SJSA1 (cell line): ENCODE results near the gene TMEM131. TPM values are rescaled to one million over a fixed set of nuclear protein-coding genes. Genes with fewer than 3 reads are reported as not detected.
A peak's percentile ranks its signal among the peaks of the same experiment; 100 is the strongest.

Experiments used
- DNase-seq, 2 experiments: peaks; one replicate each; pipeline ENCODE4 v3.0.0-alpha.2; 2015 to 2020; ENCODE audit warnings: low spot score in 2 of 2, low read depth in 1 of 2
- H3K27ac ChIP-seq: fragments of 250-450 bp; sonication (Bioruptor Pico); 2 replicates; pipeline ENCODE4 v1.5.1; 2020; ENCODE audit warnings: mild to moderate bottlenecking, moderate library complexity
- H3K27me3 ChIP-seq: fragments of 250-450 bp; sonication (Bioruptor Pico); replicated peaks from 2 replicates; pipeline ENCODE4 v1.5.1; 2020; ENCODE audit warnings: mild to moderate bottlenecking, moderate library complexity
- H3K36me3 ChIP-seq: fragments of 250-450 bp; sonication (Bioruptor Pico); 2 replicates; pipeline ENCODE4 v1.5.1; 2020; ENCODE audit warnings: mild to moderate bottlenecking
- H3K4me1 ChIP-seq: fragments of 250-450 bp; sonication (Bioruptor Pico); replicated peaks from 2 replicates; pipeline ENCODE4 v1.6.1; 2021; ENCODE audit warnings: mild to moderate bottlenecking
- H3K4me3 ChIP-seq: fragments of 250-450 bp; sonication (Bioruptor Pico); 2 replicates; pipeline ENCODE4 v1.5.1; 2020; ENCODE audit warnings: mild to moderate bottlenecking
- H3K9me3 ChIP-seq: fragments of 250-450 bp; sonication (Bioruptor Pico); replicated peaks from 2 replicates; pipeline ENCODE4 v1.5.1; 2020; ENCODE audit warnings: mild to moderate bottlenecking
- total RNA-seq: library from RNA; depleted of rRNA; stranded (reverse); fragments of >200 nt; shearing (Covaris generic); gene quantifications from 2 replicates; pipeline ENCODE4 v1.2.3, GENCODE V29; 2014

Gene TMEM131
- total RNA-seq, 1 experiment from 2014 or later: 18.7 TPM

GRCh38 chr2:97993926-97994325 lies 1.8 kb downstream of the TMEM131 start:
- Histone ChIP-seq H3K4me1 (peaks cover 13% of the 10 kb centered on the region), H3K27ac (no peak overlapping the region), H3K9me3 (no peaks in the 10 kb centered on the region; the same call in 1 of the 2 replicates), H3K4me3 (peak overlapping the region; percentile 95), H3K36me3 (peaks cover 9% of the 10 kb centered on the region), H3K27me3 (no peaks in the 10 kb centered on the region)
- no peak for DNase-seq

- Histone ChIP-seq H3K4me3 (no peak overlapping the region), H3K9me3 (peaks cover 3% of the 10 kb centered on the region; the same call in 1 of the 2 replicates), H3K36me3 (peaks cover 9% of the 10 kb centered on the region), H3K27ac (no peak overlapping the region), H3K27me3 (no peaks in the 10 kb centered on the region), H3K4me1 (peaks cover 13% of the 10 kb centered on the region)
- DNase-seq: no peak
Measured at GRCh38 chr2:97992836-97993825, 2.6 kb downstream of the TMEM131 start.

GRCh38 chr2:97991081-97991856 lies 4.5 kb downstream of the TMEM131 start:
- DNase-seq: no peak
- Histone ChIP-seq H3K36me3 (peaks cover 9% of the 10 kb centered on the region), H3K9me3 (peaks cover 3% of the 10 kb centered on the region; the same call in 1 of the 2 replicates), H3K4me1 (peaks cover 11% of the 10 kb centered on the region), H3K4me3 (no peak overlapping the region), H3K27ac (no peak overlapping the region), H3K27me3 (no peaks in the 10 kb centered on the region)

GRCh38 chr2:97988722-97989121 lies 7.0 kb downstream of the TMEM131 start:
- H3K36me3 ChIP-seq: no peaks in the 10 kb centered on the region
- H3K4me1 ChIP-seq: peaks cover 3% of the 10 kb centered on the region
- no peaks in the 10 kb centered on the region for H3K27me3 ChIP-seq
- H3K9me3 ChIP-seq: 0 out of 2 replicates have a peak, but pooled peaks cover 3% of the 10 kb centered on the region
- no peak overlapping the region for H3K4me3 ChIP-seq
- DNase-seq: no peak
- H3K27ac ChIP-seq: no peak overlapping the region

GRCh38 chr2:97985998-97986397 lies 9.8 kb downstream of the TMEM131 start:
- Histone ChIP-seq H3K4me1 (no peaks in the 10 kb centered on the region), H3K27me3 (no peaks in the 10 kb centered on the region), H3K36me3 (0 out of 2 replicates have a peak, but pooled peaks cover 5% of the 10 kb centered on the region), H3K4me3 (no peak overlapping the region), H3K27ac (no peak overlapping the region), H3K9me3 (0 out of 2 replicates have a peak, but pooled peaks cover 3% of the 10 kb centered on the region)
- DNase-seq: no peak

- no peak overlapping the region for H3K27ac ChIP-seq
- no peaks in the 10 kb centered on the region for H3K4me1 ChIP-seq
- no peak for DNase-seq
- H3K36me3 ChIP-seq: peaks cover 12% of the 10 kb centered on the region; the same call in 1 of the 2 replicates
- H3K27me3 ChIP-seq: no peaks in the 10 kb centered on the region
- peaks cover 11% of the 10 kb centered on the region; the same call in 1 of the 2 replicates for H3K9me3 ChIP-seq
- H3K4me3 ChIP-seq: no peak overlapping the region
Measured at GRCh38 chr2:97983698-97984097, 12.1 kb downstream of the TMEM131 start.

- H3K4me3 ChIP-seq: no peak overlapping the region
- no peaks in the 10 kb centered on the region for H3K27me3 ChIP-seq
- peaks cover 12% of the 10 kb centered on the region; the same call in 1 of the 2 replicates for H3K36me3 ChIP-seq
- no peak for DNase-seq
- no peaks in the 10 kb centered on the region for H3K4me1 ChIP-seq
- H3K27ac ChIP-seq: no peak overlapping the region
- peaks cover 11% of the 10 kb centered on the region; the same call in 1 of the 2 replicates for H3K9me3 ChIP-seq
Measured at GRCh38 chr2:97983134-97983533, 12.6 kb downstream of the TMEM131 start.

- Histone ChIP-seq H3K9me3 (peaks cover 11% of the 10 kb centered on the region; the same call in 1 of the 2 replicates), H3K4me3 (no peak overlapping the region), H3K36me3 (peaks cover 12% of the 10 kb centered on the region; the same call in 1 of the 2 replicates), H3K27ac (no peak overlapping the region), H3K27me3 (no peaks in the 10 kb centered on the region), H3K4me1 (no peaks in the 10 kb centered on the region)
- DNase-seq: no peak
Measured at GRCh38 chr2:97982621-97983020, 13.1 kb downstream of the TMEM131 start.

- no peak for DNase-seq
- H3K27me3 ChIP-seq: no peaks in the 10 kb centered on the region
- no peak overlapping the region for H3K27ac ChIP-seq
- no peaks in the 10 kb centered on the region for H3K4me1 ChIP-seq
- H3K36me3 ChIP-seq: peaks cover 12% of the 10 kb centered on the region; the same call in 1 of the 2 replicates
- peaks cover 11% of the 10 kb centered on the region; the same call in 1 of the 2 replicates for H3K9me3 ChIP-seq
- no peak overlapping the region for H3K4me3 ChIP-seq
Measured at GRCh38 chr2:97981961-97982360, 13.8 kb downstream of the TMEM131 start.

GRCh38 chr2:97979904-97980303 lies 15.8 kb downstream of the TMEM131 start:
- peaks cover 13% of the 10 kb centered on the region; the same call in 1 of the 2 replicates for H3K9me3 ChIP-seq
- no peak overlapping the region for H3K27ac ChIP-seq
- no peak overlapping the region for H3K4me3 ChIP-seq
- no peak for DNase-seq
- H3K27me3 ChIP-seq: no peaks in the 10 kb centered on the region; the same call in 1 of the 2 replicates
- H3K4me1 ChIP-seq: no peaks in the 10 kb centered on the region
- peaks cover 12% of the 10 kb centered on the region; the same call in 1 of the 2 replicates for H3K36me3 ChIP-seq

- DNase-seq: no peak
- peaks cover 16% of the 10 kb centered on the region; the same call in 1 of the 2 replicates for H3K9me3 ChIP-seq
- no peaks in the 10 kb centered on the region for H3K36me3 ChIP-seq
- no peak overlapping the region for H3K4me3 ChIP-seq
- H3K4me1 ChIP-seq: no peaks in the 10 kb centered on the region
- no peak overlapping the region for H3K27ac ChIP-seq
- no peaks in the 10 kb centered on the region; the same call in 1 of the 2 replicates for H3K27me3 ChIP-seq
Measured at GRCh38 chr2:97974471-97974870, 21.3 kb downstream of the TMEM131 start.

GRCh38 chr2:97970293-97971060 lies 25.3 kb downstream of the TMEM131 start:
- Histone ChIP-seq H3K4me1 (no peaks in the 10 kb centered on the region), H3K27me3 (no peaks in the 10 kb centered on the region), H3K9me3 (0 out of 2 replicates have a peak, but pooled peaks cover 4% of the 10 kb centered on the region), H3K4me3 (no peak overlapping the region), H3K36me3 (no peaks in the 10 kb centered on the region), H3K27ac (no peak overlapping the region)
- DNase-seq: no peak
